PC-3 (cell line): ENCODE measurements around the gene IFNA4.

ENCODE experiments used
- CTCF ChIP-seq: fragments of 300-600 bp; sonication (generic); conservative IDR thresholded peaks from 2 replicates; pipeline ENCODE4 v1.5.1; 2017; ENCODE audit warnings: antibody characterized with exemption, low read depth, mild to moderate bottlenecking, low read length
- EZH2 ChIP-seq: fragments of 300-600 bp; sonication (generic); IDR thresholded peaks from one replicate; pipeline ENCODE4 v1.6.1; 2017; ENCODE audit warnings: antibody characterized with exemption, mild to moderate bottlenecking, low read length; ENCODE audit not compliant: unreplicated experiment
- EZH2phosphoT487 ChIP-seq: fragments of 300-600 bp; sonication (generic); IDR thresholded peaks from 2 replicates; pipeline ENCODE4 v1.6.1; 2018; ENCODE audit warnings: mild to moderate bottlenecking, antibody characterized with exemption, low read length, borderline replicate concordance

- TF ChIP-seq CTCF (no peak), EZH2 (no peak), EZH2phosphoT487 (no peak)
These were observed 27.2 kb downstream of the IFNA4 start for GRCh38 chr9:21160178-21160577.
